HPDE6-E6E7 (cell line): ENCODE results near the gene AGAP1.
"Not testable (repeated sequence)": the region's sequence is repeated elsewhere in the genome, so short reads cannot be mapped to it uniquely, and the experiment has no call there.

Experiments
- DNase-seq: peaks from one replicate; pipeline ENCODE4 v3.0.0; 2011; ENCODE audit warnings: missing footprints; ENCODE audit errors: extremely low spot score

Gene AGAP1

GRCh38 chr2:236124182-236124893, 630.5 kb downstream of the AGAP1 start:
- no peak for DNase-seq

DNA sequence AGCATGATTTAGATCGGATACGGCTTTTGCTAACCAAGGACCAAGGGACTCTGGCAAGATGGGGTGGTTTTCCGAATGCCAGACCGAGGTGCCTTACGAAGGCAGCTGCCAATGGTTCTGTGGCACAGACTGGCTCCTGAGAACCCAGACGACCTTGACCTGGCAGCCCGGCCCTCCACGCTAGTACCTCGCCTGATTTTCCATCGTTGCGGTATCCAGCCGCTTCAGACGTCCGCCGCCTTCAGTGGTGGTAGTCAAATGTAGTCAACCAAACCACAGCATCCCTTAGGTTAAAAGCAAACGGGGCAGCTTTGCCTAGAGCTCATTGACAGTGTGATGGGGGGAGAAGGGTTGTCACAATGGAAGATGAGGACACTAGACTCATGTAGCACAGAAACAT, 631.7 kb downstream of the AGAP1 start:
- DNase-seq = no peak

DNA sequence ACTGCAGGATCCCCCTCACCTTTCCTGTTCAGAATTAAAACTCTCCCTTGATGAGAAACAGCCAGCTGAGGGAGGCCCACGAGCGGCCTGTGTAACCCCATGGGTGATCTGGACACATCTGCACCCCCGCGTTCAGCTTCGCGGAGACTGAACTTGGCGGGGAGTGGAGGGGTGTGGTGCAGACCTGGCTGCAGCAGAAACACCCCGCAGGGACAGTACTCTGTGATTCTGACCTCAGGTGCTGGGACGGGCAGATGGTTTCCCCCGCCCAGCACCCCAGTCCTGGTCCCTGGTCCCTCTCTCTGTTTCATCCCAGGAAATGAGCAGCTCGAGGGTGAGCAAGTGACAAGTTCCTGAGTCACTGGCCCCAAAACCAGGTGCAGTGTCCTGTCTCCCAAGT, 633.2 kb downstream of the AGAP1 start:
- DNase-seq = no peak

- DNase-seq = no peak
These were observed 634.5 kb downstream of the AGAP1 start for GRCh38 chr2:236128321-236128720.

- no peak for DNase-seq
These were observed 636.1 kb downstream of the AGAP1 start for GRCh38 chr2:236129935-236130334.

- no peak for DNase-seq
These were observed 636.6 kb downstream of the AGAP1 start for GRCh38 chr2:236130349-236130998.

DNA sequence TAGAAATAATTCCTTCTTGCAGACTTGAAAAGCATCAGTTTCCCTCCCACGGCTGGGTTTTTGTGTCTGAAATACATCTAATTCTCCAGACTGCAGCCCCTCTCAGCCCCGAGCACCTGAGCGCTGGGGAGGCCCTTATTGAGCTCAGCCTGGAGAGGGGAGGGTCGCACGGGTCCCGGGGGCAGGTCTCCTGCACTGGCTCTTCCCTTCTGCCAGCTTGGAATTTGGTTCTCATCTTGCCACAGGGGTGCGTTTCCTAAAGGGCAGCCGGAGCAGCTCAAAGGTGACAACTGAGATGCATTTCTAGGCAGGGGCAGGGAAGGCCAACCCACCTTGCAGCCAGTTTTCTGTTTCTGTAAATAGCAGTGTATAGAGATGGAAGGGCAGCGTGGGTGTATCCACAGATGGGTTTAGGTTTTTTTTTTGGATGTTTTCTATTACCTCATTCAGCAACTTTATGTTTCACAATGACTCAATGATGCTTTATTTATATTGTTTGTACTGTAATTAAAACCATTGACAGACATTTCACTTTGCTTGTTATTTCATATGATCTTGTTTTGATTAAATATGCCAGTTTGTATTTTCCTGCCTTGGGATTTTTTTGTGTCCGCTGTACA, 637.3 kb downstream of the AGAP1 start:
- no peak for DNase-seq

DNA sequence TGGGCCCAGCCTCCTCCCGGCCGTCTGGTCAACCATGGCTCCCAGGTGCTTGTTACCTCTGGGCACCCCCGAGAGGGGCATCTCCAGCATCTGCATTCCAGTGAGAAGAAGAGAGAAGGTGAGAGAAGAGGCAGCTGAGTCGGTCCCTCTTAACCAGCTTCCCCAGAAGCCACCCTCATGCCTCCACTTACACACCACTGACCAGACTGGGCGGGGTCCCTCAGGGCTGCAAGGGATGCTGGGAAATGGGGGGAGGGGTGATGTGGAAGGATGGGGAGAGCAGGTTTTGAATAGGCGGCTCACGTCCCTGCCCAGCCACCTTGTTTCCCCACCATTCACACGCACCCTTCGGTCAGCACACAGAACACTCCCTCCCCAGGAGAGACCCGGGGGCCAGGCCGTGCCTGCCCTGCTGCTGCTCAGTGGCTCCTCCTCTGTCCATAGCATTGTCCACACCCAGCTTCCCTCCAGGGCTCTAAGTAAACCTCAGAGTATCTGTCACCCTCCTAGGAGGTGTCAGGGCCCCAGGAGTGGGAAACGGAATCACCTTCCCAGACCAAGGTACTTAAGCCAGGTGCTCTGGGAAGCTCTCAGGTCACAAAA, 639.7 kb downstream of the AGAP1 start:
- no peak for DNase-seq

GRCh38 chr2:236136538-236136937, 642.7 kb downstream of the AGAP1 start:
- DNase-seq = no peak

- DNase-seq = no peak
These were observed 643.2 kb downstream of the AGAP1 start for GRCh38 chr2:236137066-236137465.

DNA sequence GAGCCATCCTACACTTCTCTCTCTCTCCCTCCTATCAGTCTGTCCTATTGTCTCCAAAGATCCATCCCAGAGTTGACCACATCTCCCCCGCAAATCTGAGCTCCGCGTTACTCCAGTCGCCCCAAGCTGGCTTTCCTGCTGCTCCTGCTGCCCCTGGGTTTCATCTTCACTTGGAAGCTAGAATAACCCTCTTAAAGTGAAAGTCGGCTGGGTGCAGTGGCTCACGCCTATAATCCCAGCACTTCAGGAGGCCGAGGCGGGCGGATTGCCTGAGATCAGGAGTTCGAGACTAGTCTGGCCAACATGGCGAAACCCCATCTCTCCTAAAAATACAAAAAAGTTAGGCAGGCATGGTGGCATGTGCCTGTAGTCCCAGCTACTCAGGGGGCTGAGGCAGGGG, 647.8 kb downstream of the AGAP1 start:
- DNase-seq = not testable (repeated sequence)

- DNase-seq = no peak
These were observed 650.0 kb downstream of the AGAP1 start for GRCh38 chr2:236143811-236144210.

GRCh38 chr2:236146436-236146835, 652.6 kb downstream of the AGAP1 start:
- DNase-seq = no peak

DNA sequence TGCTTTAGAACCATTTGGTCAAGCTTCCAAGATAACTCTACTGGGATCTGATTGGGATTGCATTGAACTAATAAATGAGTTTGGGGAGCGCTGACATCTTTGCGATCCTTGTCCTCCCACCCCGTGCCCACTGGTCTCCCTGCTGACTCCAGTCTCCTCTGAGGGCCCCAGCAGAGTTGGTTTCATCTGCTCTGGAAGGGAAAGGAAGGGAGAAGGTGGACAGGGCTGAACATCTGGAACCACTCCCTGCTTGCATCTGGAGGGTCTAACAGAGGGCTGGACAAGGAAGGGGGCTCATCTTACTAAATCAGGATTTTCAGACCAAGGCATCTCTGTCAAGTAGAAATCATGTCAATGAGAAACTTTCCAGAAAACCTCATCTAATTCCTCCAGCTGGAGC, 661.6 kb downstream of the AGAP1 start:
- DNase-seq = no peak

DNA sequence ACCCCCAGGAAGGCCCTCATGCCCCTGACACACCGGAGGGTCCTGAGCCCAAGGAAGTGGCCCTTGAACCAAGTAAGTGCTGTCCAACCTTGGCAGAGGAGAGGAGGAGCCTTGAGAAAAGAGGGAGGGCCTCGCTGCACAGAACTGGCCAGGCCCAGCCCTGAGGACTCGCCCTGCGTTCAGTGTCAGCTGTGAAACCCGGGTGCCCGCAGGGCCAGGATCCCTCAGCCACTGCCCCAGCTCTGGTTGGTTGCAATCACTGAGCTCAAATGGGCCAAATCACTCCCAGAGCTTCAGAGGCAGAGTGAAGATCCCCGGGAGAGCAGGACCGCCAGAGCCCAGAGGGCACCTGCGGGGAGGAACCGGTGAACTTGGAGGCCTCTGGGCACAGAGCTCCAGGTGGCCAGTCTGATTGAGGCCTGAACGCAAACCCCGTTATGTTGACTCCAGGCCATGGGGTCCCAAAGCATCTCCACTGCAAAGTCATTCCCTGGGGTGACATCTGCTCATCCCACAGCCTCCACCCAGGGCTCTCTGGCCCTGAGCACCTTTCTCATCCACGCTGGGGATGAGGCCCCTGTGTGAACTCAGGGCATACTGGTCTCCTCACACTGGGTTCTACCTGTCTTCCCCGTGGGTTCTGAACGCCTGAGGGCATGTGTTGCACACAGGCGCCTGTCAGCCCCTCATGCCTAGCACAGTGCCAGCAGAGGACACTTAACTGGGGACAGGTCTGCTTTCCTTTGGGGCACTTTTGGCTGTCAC, 662.4 kb downstream of the AGAP1 start:
- DNase-seq = no peak

DNA sequence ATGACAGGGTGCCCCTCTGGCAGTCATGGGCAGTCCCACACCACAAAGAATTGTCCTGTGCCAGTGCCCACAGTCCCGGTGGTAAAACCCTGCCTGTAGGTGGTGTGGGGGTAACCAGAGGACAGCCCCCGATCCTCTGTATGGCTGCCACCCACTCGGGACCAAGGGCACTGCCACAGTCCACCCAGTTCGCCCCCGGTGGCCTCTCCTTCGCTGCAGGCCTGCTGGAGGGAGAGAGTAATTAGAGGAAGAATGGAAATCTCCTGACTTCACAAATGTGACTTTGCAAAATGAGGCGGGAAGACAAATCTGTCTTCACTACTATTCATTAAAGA, 663.0 kb downstream of the AGAP1 start:
- DNase-seq = no peak

DNA sequence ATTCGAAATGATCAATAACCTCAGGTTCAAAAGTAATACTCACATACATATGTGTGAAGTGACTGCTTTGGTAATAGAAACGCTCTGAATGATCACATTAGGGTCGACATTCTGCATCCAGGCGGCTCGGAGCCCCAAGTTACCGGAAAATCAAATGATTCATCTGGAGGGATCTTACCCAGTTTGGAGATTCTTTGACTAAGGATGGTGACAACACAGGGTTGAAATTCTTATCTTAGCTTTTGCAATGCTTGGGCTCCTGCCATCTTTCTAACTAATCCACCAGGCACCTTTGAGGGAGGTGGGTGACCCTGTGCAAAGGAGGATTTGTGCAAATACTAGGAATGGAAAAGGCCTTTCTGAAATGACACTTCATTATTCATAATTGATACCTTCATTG, 663.5 kb downstream of the AGAP1 start:
- no peak for DNase-seq

- DNase-seq = no peak
These were observed 664.1 kb downstream of the AGAP1 start for GRCh38 chr2:236157815-236158498.

GRCh38 chr2:236158969-236159777, 665.3 kb downstream of the AGAP1 start:
- DNase-seq = no peak

GRCh38 chr2:236159778-236160170, 665.9 kb downstream of the AGAP1 start:
- DNase-seq = no peak
